Measurements from ENCODE around the gene FBXO10.
"Not testable (repeated sequence)": the region's sequence is repeated elsewhere in the genome, so short reads cannot be mapped to it uniquely, and the experiment has no call there.

The FBXO10 gene

DNA sequence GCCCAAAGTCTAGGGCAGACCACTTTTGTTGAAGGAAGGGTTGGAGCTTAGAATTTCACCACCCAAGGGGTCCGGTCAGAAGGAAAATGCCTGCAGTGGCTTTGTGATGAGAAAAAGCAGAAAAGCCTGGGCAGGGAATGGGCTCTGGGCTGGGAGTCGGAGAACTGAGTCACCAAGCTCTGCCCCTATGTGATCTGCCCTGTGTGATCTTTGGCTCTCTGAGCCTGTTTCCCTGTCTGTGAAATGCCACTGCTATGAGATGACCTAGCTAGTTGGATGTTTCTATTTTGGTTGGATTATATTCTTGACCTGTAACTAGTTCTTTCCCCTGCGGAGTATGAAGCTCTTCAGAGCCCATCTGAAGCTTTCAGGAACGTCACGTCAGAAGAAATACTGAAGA is 80.6 kb downstream of the FBXO10 start:
- TF ChIP-seq ZFX (IDR thresholded peaks at IDR 0.05) (no peak), CTCF (conservative IDR thresholded peaks at IDR 0.05) (no peak)
- no peak overlapping the region for H3K27ac ChIP-seq

- H3K27ac ChIP-seq = no peak overlapping the region
- TF ChIP-seq CTCF (conservative IDR thresholded peaks at IDR 0.05) (no peak), ZFX (IDR thresholded peaks at IDR 0.05) (no peak)
Observed at GRCh38 chr9:37491939-37492338, 84.2 kb downstream of the FBXO10 start.

DNA sequence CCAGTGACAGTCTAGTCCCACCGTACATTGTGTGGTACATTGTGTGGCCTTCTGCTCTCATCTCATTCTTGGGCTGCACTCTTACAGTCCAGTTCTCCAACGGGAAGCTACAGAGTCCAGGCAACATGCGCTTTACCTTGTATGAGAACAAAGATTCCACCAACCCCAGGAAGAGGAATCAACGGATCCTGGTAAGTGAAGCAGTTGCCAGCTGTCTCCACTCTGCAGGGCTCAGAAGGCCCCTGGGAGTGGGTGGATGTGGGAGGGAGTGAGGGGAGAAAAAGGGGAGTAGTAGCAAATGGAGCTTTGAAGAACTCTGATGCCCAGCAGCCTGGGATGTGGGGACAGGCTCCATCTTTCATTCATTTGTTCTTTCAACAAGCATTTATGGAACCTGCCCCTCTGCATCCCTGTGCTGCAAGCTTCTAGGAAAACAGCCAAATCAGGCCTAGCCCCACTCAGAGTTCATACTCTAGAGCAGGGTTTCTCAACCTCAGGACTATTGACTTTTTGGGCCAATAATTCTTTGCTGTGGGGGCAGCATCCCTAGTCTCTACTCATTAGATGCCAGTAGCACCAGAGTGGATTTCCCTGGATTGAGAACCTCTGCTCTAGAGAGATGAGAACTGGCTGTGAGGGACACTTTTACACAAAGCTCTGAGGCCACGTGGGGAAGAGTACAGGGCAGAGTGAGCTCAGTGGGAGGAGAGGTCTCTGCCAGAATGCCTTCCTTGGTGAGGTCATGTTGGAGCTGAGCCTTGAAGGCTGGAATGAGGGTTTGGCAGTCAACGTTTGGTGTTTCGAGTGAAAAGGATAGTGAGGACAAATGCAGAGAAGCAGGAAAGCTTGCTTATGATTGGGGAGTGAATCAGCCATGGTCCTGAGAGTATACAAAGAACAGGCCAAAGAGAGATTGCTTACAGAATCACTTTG is 89.3 kb downstream of the FBXO10 start:
- H3K27ac ChIP-seq = peak overlapping the region; percentile 84
- TF ChIP-seq CTCF (conservative IDR thresholded peaks at IDR 0.05) (no peak), ZFX (IDR thresholded peaks at IDR 0.05) (peak; percentile 27; the same call in 1 of the 2 replicates)

- TF ChIP-seq ZFX (IDR thresholded peaks at IDR 0.05) = no peak
- no peak for TF ChIP-seq CTCF (conservative IDR thresholded peaks at IDR 0.05)
- H3K27ac ChIP-seq = peak overlapping the region; percentile 84
Observed at GRCh38 chr9:37486256-37486615, 89.9 kb downstream of the FBXO10 start.

DNA sequence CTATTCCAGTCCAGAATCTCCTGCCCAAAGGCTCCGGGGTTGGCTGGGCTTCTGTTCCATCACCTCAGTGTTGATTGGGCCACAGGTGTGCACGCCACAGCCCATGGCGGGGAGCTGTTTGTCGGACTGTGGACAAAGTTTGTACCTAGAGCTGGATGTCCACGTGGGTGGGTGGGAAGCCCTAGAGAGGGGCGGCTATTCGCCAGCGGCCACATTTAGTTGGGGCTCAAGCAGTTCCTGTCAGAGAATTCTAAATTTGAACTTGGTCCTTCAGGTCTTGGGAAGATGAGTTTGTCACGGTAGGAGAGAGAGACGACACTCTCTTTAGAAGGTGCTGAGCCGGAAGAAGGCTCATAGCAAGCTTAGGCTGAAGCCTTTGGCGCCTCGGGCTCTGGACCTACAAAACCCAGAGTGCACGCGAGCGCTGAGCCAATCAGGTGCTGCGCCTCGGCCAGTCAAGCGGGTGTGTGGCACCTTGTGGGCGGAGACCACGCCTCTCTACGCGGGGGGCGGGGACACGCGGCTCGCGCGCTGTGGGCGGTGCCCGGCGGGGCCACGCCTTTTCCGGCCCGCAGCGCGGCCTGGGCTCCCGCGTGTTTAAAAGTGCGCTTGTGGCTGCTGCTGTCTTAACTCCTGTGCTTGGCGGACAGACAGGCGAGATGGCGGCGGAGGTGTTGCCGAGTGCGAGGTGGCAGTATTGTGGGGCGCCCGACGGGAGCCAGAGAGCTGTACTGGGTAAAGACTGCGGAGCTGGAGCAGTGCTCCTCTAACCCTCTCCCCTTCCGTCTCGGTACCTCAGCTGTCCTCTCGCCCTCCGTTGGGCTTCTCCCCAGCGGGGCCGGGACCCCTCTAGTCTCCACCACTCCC is 90.6 kb downstream of the FBXO10 start, which contains the start of gene POLR1E:
Gene POLR1E, plus strand, starts transcription at position 560 of the 867 bp plus-strand sequence. Its CDS starts 100 bp downstream, at position 660.
- peak within 1 kb of the TSS; percentile 84 for H3K27ac ChIP-seq
- TF ChIP-seq ZFX (IDR thresholded peaks at IDR 0.05) = peak; percentile 42; the same call in 1 of the 2 replicates
- no peak for TF ChIP-seq CTCF (conservative IDR thresholded peaks at IDR 0.05)

- H3K27ac ChIP-seq = no peak overlapping the region
- no peak for TF ChIP-seq ZFX (IDR thresholded peaks at IDR 0.05)
- no peak for TF ChIP-seq CTCF (conservative IDR thresholded peaks at IDR 0.05)
Observed at GRCh38 chr9:37480759-37481158, 95.4 kb downstream of the FBXO10 start.

DNA sequence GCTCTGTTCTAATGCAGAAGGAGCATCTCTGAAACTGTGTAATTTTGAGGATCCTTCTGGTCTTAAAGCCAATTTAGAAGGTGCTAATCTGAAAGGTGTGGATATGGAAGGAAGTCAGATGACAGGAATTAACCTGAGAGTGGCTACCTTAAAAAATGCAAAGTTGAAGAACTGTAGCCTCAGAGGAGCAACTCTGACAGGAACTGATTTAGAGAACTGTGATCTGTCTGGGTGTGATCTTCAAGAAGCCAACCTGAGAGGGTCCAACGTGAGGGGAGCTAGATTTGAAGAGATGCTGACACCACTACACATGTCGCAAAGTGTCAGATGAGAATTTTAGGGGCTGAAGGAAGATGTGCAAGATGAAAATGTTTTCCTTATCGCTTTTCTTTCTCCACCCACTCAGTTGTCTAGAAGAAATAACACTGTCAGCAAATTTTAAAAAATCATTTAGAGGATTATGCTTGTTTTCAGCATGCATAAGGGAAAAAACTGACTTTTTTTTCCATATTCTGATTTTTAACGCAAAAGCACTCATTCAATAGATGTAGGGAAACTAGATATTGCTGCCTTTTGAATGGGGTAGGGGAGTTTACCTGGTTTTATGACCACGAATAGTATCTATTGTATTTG is 98.1 kb downstream of the FBXO10 start:
- H3K27ac ChIP-seq = not testable (repeated sequence)

GRCh38 chr9:37477443-37477842 is 98.7 kb downstream of the FBXO10 start:
- not testable (repeated sequence) for H3K27ac ChIP-seq

All from C4-2B (cell line).